ENCODE data around the gene PCBD2. TPM values are rescaled to one million over a fixed set of nuclear protein-coding genes. Genes with fewer than 3 reads are reported as not detected.

The PCBD2 gene
- total RNA-seq, 1 donor from 2014 or later, result 7.7 TPM

DNA sequence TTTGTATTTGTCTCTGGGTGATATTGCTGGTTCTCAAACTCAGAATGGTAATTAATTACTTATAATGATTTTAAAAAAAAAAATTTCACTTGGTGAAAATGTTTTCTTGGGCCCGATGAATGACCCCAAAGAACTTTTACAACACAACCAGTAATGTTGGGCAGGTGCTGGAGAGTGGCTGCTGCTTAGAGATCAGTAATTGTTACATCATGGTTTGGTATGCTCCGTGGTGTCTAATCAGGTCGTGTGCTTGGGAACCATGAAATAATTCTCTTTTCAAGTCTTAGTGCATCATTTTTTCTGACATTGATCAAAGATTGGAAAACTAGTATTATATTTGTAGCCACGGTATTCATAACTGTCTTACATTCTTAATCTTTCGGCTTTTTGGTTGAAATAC lies 29.3 kb downstream of the PCBD2 start:
- Mint-ChIP-seq H3K36me3 (ENCODE audit: low read depth, unreplicated experiment) (peaks cover 5% of the 10 kb centered on the region), H3K27ac (ENCODE audit: unreplicated experiment) (no peak overlapping the region), H3K4me1 (ENCODE audit: unreplicated experiment) (no peaks in the 10 kb centered on the region), H3K27me3 (ENCODE audit: unreplicated experiment) (peaks cover 1% of the 10 kb centered on the region), H3K9me3 (ENCODE audit: unreplicated experiment) (no peaks in the 10 kb centered on the region), H3K4me3 (ENCODE audit: unreplicated experiment) (no peak overlapping the region)
- TF ChIP-seq CTCF (IDR thresholded peaks at IDR 0.05; ENCODE audit: unreplicated experiment), result no peak
- DNase-seq (ENCODE audit: low spot score), result no peak

DNA sequence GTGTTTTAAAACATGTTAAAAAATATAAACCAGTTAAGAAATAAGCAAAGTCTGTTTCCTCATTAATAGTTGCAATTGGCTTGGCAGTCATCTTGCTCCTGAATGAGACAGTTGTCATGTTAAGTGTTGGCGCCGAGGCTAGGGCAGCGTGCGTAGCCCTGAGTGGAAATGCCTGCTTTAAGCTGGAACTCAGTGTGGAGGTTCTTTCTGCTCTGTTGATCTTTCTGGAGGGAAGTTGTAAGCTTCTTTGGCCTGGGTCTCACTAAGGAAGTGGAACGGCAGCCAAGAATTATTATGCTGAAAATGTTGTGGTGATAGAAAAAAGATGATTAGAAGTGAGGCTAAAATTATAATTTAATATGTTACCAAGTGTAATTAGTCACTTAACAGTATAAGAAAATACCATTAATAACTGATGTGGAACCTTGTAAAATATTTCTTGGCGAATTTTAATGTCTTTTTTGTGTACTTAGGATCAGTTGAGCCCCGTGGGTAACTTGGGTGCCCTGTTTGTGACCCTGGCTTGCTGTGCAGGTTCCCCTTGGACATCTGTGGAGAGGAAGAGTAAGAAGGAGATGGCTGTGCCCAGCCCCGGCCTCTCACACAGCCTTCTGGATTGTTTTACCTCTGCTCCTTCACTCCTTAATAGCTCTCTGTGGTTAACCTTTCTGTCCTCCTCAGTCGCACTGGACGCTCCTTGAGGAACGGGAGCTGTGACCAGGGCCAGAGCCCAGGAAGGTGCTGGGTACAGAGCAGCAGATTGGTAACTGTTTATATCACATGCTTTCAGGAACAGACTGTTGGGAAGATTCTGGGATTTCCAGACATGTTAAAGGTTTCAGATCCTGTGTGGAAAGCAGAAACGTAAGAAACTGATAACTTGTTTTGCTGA lies 31.0 kb downstream of the PCBD2 start:
- H3K27me3 Mint-ChIP-seq (ENCODE audit: unreplicated experiment), result peaks cover 1% of the 10 kb centered on the region
- no peak for TF ChIP-seq CTCF (IDR thresholded peaks at IDR 0.05; ENCODE audit: unreplicated experiment)
- no peak overlapping the region for H3K4me3 Mint-ChIP-seq (ENCODE audit: unreplicated experiment)
- H3K36me3 Mint-ChIP-seq (ENCODE audit: low read depth, unreplicated experiment), result peaks cover 4% of the 10 kb centered on the region
- no peaks in the 10 kb centered on the region for H3K9me3 Mint-ChIP-seq (ENCODE audit: unreplicated experiment)
- H3K27ac Mint-ChIP-seq (ENCODE audit: unreplicated experiment), result no peak overlapping the region
- DNase-seq (ENCODE audit: low spot score), result no peak
- H3K4me1 Mint-ChIP-seq (ENCODE audit: unreplicated experiment), result no peaks in the 10 kb centered on the region

DNA sequence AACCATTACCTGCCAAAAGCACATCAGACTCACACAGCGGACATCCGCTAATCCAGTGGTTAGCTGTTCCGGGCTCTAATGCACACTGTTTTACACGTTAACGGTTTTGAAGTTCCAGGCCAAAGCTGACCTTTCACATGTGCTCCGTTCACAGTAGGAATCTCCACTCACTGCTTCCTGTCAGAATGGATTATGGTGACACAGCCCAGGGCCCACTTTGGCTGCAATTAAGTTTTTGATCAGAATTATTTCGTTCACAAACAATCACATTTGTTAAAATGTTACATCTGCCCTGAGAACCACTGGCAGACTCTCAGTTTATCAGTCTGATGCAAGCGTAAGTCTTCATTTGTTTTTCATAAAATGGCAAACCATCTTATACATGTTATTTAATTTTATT lies 32.6 kb downstream of the PCBD2 start:
- no peak overlapping the region for H3K27ac Mint-ChIP-seq (ENCODE audit: unreplicated experiment)
- peaks cover 5% of the 10 kb centered on the region for H3K36me3 Mint-ChIP-seq (ENCODE audit: low read depth, unreplicated experiment)
- no peaks in the 10 kb centered on the region for H3K4me1 Mint-ChIP-seq (ENCODE audit: unreplicated experiment)
- no peak for TF ChIP-seq CTCF (IDR thresholded peaks at IDR 0.05; ENCODE audit: unreplicated experiment)
- H3K27me3 Mint-ChIP-seq (ENCODE audit: unreplicated experiment), result peaks cover 3% of the 10 kb centered on the region
- H3K4me3 Mint-ChIP-seq (ENCODE audit: unreplicated experiment), result no peak overlapping the region
- DNase-seq (ENCODE audit: low spot score), result no peak
- no peaks in the 10 kb centered on the region for H3K9me3 Mint-ChIP-seq (ENCODE audit: unreplicated experiment)

GRCh38 chr5:134938030-134938429 lies 33.1 kb downstream of the PCBD2 start:
- Mint-ChIP-seq H3K4me1 (ENCODE audit: unreplicated experiment) (no peaks in the 10 kb centered on the region), H3K36me3 (ENCODE audit: low read depth, unreplicated experiment) (peaks cover 5% of the 10 kb centered on the region), H3K27me3 (ENCODE audit: unreplicated experiment) (peaks cover 3% of the 10 kb centered on the region), H3K9me3 (ENCODE audit: unreplicated experiment) (no peaks in the 10 kb centered on the region), H3K4me3 (ENCODE audit: unreplicated experiment) (no peak overlapping the region), H3K27ac (ENCODE audit: unreplicated experiment) (no peak overlapping the region)
- no peak for DNase-seq (ENCODE audit: low spot score)
- no peak for TF ChIP-seq CTCF (IDR thresholded peaks at IDR 0.05; ENCODE audit: unreplicated experiment)

DNA sequence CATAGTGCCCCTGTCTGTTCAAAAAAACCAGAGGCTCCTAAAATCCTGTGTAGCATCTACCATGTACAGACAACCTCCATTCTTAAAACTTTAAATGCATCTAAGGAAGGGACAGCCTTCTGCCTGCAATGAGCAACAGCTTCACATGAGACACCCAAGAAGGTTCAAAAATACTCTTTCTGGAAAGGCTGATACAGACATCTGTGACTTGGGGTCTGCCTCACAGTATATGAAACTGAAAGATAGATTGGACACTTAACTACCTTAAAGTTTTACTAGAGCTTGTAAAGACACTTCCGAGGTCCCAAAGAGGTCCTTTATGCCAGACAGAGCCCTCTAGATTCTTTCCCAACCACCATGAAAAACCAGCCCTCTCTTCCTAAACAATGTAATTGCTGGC lies 34.6 kb downstream of the PCBD2 start:
- no peak overlapping the region for H3K4me3 Mint-ChIP-seq (ENCODE audit: unreplicated experiment)
- peaks cover 2% of the 10 kb centered on the region for H3K27me3 Mint-ChIP-seq (ENCODE audit: unreplicated experiment)
- H3K4me1 Mint-ChIP-seq (ENCODE audit: unreplicated experiment), result no peaks in the 10 kb centered on the region
- no peak for TF ChIP-seq CTCF (IDR thresholded peaks at IDR 0.05; ENCODE audit: unreplicated experiment)
- H3K27ac Mint-ChIP-seq (ENCODE audit: unreplicated experiment), result no peak overlapping the region
- no peak for DNase-seq (ENCODE audit: low spot score)
- H3K36me3 Mint-ChIP-seq (ENCODE audit: low read depth, unreplicated experiment), result peaks cover 5% of the 10 kb centered on the region
- H3K9me3 Mint-ChIP-seq (ENCODE audit: unreplicated experiment), result no peaks in the 10 kb centered on the region
